ENCODE measurements around the gene FKBP15.

DNA sequence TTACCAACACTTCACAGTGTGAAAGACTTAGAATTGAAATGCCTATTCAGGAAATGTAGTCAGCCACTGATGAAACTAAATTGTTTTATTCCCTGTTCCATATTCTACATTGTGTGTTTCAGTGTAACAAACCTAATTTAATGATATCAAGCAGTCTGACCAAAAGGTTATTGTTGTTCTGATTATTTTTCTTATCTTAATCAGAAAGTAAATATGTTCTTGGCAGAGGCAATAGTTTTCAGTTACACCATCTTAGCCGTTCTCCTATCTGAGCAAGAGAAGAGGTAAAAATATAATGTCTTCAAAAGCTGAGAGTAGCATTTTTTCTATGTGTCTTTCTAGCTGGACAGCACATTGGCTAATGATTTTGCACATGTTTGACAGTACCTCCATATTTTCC is 37.2 kb upstream of the FKBP15 start:
- TF ChIP-seq, protein P1, sequence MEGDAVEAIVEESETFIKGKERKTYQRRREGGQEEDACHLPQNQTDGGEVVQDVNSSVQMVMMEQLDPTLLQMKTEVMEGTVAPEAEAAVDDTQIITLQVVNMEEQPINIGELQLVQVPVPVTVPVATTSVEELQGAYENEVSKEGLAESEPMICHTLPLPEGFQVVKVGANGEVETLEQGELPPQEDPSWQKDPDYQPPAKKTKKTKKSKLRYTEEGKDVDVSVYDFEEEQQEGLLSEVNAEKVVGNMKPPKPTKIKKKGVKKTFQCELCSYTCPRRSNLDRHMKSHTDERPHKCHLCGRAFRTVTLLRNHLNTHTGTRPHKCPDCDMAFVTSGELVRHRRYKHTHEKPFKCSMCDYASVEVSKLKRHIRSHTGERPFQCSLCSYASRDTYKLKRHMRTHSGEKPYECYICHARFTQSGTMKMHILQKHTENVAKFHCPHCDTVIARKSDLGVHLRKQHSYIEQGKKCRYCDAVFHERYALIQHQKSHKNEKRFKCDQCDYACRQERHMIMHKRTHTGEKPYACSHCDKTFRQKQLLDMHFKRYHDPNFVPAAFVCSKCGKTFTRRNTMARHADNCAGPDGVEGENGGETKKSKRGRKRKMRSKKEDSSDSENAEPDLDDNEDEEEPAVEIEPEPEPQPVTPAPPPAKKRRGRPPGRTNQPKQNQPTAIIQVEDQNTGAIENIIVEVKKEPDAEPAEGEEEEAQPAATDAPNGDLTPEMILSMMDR (IDR thresholded peaks at IDR 0.05): no peak
- no peak for TF ChIP-seq EP300 (IDR thresholded peaks at IDR 0.05)
